ENCODE measurements around the gene MYO1C.
"Not testable (repeated sequence)": the region's sequence is repeated elsewhere in the genome, so short reads cannot be mapped to it uniquely, and the experiment has no call there.

MYO1C gene

GRCh38 chr17:1464186-1464585, 28.3 kb downstream of the MYO1C start:
- no peak for DNase-seq (ENCODE audit: low read depth)

GRCh38 chr17:1462164-1463112, 30.0 kb downstream of the MYO1C start:
- no peak for DNase-seq (ENCODE audit: low read depth)

GRCh38 chr17:1461198-1461944, 31.1 kb downstream of the MYO1C start:
- DNase-seq (ENCODE audit: low read depth), result no peak

GRCh38 chr17:1460233-1460632, 32.3 kb downstream of the MYO1C start:
- DNase-seq (ENCODE audit: low read depth), result no peak

GRCh38 chr17:1455797-1456599, 36.5 kb downstream of the MYO1C start, which contains the start of gene CRK:
Gene CRK, minus strand, starts transcription at chr17:1456232. Its CDS starts 115 bp downstream, at chr17:1456117.
- peak; percentile 98 for DNase-seq (ENCODE audit: low read depth)

GRCh38 chr17:1455291-1455796, 37.1 kb downstream of the MYO1C start:
- no peak for DNase-seq (ENCODE audit: low read depth)

- no peak for DNase-seq (ENCODE audit: low read depth)
These were observed 37.9 kb downstream of the MYO1C start for GRCh38 chr17:1454541-1454940.

- not testable (repeated sequence) for DNase-seq (ENCODE audit: low read depth)
These were observed 38.8 kb downstream of the MYO1C start for GRCh38 chr17:1453694-1454093.

- DNase-seq (ENCODE audit: low read depth), result no peak
These were observed 39.6 kb downstream of the MYO1C start for GRCh38 chr17:1452836-1453235.

- not testable (repeated sequence) for DNase-seq (ENCODE audit: low read depth)
These were observed 42.2 kb downstream of the MYO1C start for GRCh38 chr17:1450261-1450660.

GRCh38 chr17:1449412-1449967, 43.0 kb downstream of the MYO1C start:
- DNase-seq (ENCODE audit: low read depth), result no peak

- no peak for DNase-seq (ENCODE audit: low read depth)
These were observed 45.4 kb downstream of the MYO1C start for GRCh38 chr17:1447052-1447451.

- DNase-seq (ENCODE audit: low read depth), result no peak
These were observed 46.3 kb downstream of the MYO1C start for GRCh38 chr17:1446201-1446600.

GRCh38 chr17:1445695-1446094, 46.8 kb downstream of the MYO1C start:
- not testable (repeated sequence) for DNase-seq (ENCODE audit: low read depth)

GRCh38 chr17:1442721-1443120, 49.8 kb downstream of the MYO1C start:
- not testable (repeated sequence) for DNase-seq (ENCODE audit: low read depth)

- no peak for DNase-seq (ENCODE audit: low read depth)
These were observed 50.3 kb downstream of the MYO1C start for GRCh38 chr17:1442187-1442586.

- DNase-seq (ENCODE audit: low read depth), result no peak
These were observed 51.6 kb downstream of the MYO1C start for GRCh38 chr17:1440921-1441320.

- no peak for DNase-seq (ENCODE audit: low read depth)
These were observed 53.8 kb downstream of the MYO1C start for GRCh38 chr17:1438593-1439083.

- no peak for DNase-seq (ENCODE audit: low read depth)
These were observed 57.2 kb downstream of the MYO1C start for GRCh38 chr17:1435326-1435725.

- no peak for DNase-seq (ENCODE audit: low read depth)
These were observed 58.3 kb downstream of the MYO1C start for GRCh38 chr17:1434150-1434549.

- no peak for DNase-seq (ENCODE audit: low read depth)
These were observed 60.8 kb downstream of the MYO1C start for GRCh38 chr17:1431631-1432104.

Data from activated T-cell treated with anti-CD3 and anti-CD28 coated beads for 24 hours (primary cell).